OCI-LY1 (cell line): Measurements from ENCODE around the gene SKP1.

ENCODE experiments used
- CTCF ChIP-seq: fragments of 200-600 bp; sonication (generic), shearing (Covaris generic); IDR thresholded peaks from 2 replicates; pipeline ENCODE4 v1.5.1; 2017; ENCODE audit warnings: mild to moderate bottlenecking, antibody characterized with exemption, low read length, moderate library complexity, mixed read lengths
- EZH2 ChIP-seq: fragments of 200-600 bp; sonication (generic), shearing (Covaris generic); IDR thresholded peaks from 2 replicates; pipeline ENCODE4 v1.8.0; 2017; ENCODE audit warnings: borderline replicate concordance, mixed run types, mild to moderate bottlenecking, antibody characterized with exemption, low read length, moderate library complexity, mixed read lengths

DNA sequence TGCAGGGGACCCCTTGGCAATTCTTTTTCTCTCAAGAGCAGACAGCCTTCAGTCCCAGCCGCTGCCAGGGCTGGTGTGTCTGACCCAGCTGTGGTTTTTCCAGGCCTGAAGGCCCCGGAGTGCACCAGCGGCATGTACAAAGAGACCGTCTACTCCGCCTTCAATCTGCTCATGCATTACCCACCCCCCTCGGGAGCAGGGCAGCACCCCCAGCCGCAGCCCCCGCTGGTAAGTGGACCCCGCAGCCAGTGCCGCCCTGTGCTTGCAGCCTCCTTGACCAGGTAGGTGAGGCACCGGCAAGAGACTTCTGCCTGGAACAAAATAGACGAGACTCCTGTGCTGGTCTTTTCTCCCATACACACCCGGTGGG, 61.0 kb downstream of the SKP1 start:
- no peak for TF ChIP-seq CTCF
- TF ChIP-seq EZH2, result no peak
